H1 (cell line): ENCODE measurements around the gene TAS1R1. TPM values are rescaled to one million over a fixed set of nuclear protein-coding genes. Genes with fewer than 3 reads are reported as not detected.

Experiments used
- CTCF ChIA-PET: fragments of 300-600 bp; sonication (Branson Sonifier 250); formaldehyde crosslinking; loops from one replicate; lab custom pipeline; 2021; ENCODE audit not compliant: partially characterized antibody; lab: Charles Lee
- POLR2A ChIA-PET: fragments of 300-600 bp; sonication (Branson Sonifier 250); formaldehyde crosslinking; loops from one replicate; lab custom pipeline; 2021; ENCODE audit warnings: inconsistent platforms; ENCODE audit not compliant: partially characterized antibody; lab: Charles Lee
- DNase-seq, 2 experiments: peaks; one replicate each; pipeline versions ENCODE4 v3.0.0 to v3.0.0-alpha.2; 2010 to 2022; ENCODE audit warnings: low spot score in 2 of 2, low read depth in 1 of 2, mixed read lengths in 1 of 2
- FAIRE-seq: peaks from 2 replicates; lab custom pipeline; 2011; peaks lifted over from hg19 to GRCh38; lab: Jason Lieb, UNC
- H2AFZ ChIP-seq: 2 replicates; pipeline ENCODE4 v1.8.1; 2012; ENCODE audit warnings: low read length, inconsistent platforms
- H2AK5ac ChIP-seq: 2 replicates; pipeline ENCODE4 v1.6.1; 2013; ENCODE audit warnings: low read depth, low read length
- H2BK120ac ChIP-seq: replicated peaks from 2 replicates; pipeline ENCODE3; 2013; ENCODE audit warnings: low read depth, low read length, inconsistent platforms
- H2BK12ac ChIP-seq: 2 replicates; pipeline ENCODE4 v1.6.1; 2013; ENCODE audit warnings: low read depth, low read length
- H2BK15ac ChIP-seq: 2 replicates; pipeline ENCODE4 v1.6.1; 2013; ENCODE audit warnings: low read length
- H2BK20ac ChIP-seq: 2 replicates; pipeline ENCODE4 v1.6.1; 2013; ENCODE audit warnings: low read length
- H2BK5ac ChIP-seq: 2 replicates; pipeline ENCODE4 v1.6.1; 2013; ENCODE audit warnings: low read depth, low read length
- H3K14ac ChIP-seq: 2 replicates; pipeline ENCODE4 v1.6.1; 2013; ENCODE audit warnings: inconsistent platforms; ENCODE audit not compliant: insufficient read length
- H3K18ac ChIP-seq: 2 replicates; pipeline ENCODE4 v1.6.1; 2013; ENCODE audit warnings: low read length; ENCODE audit errors: extremely low read depth
- H3K23ac ChIP-seq: 2 replicates; pipeline ENCODE4 v1.6.1; 2013; ENCODE audit warnings: inconsistent platforms; ENCODE audit not compliant: insufficient read length
- H3K23me2 ChIP-seq: 2 replicates; pipeline ENCODE4 v1.6.1; 2013; ENCODE audit warnings: low read depth, low read length
- H3K27ac ChIP-seq: 2 replicates; pipeline ENCODE4 v1.6.1; 2011; ENCODE audit warnings: low read depth, low read length, inconsistent platforms
- H3K27me3 ChIP-seq, 4 experiments: replicated peaks in 1 of 4; 1 replicate in 1 of 4; 2 replicates in 3 of 4; pipeline versions ENCODE4 v1.6.1 to v1.8.1; 2011 to 2013; ENCODE audit warnings: low read length in 3 of 4, mild to moderate bottlenecking in 3 of 4, inconsistent platforms in 2 of 4, mixed read lengths in 2 of 4, moderate library complexity in 1 of 4; ENCODE audit not compliant: control insufficient read depth in 3 of 4, insufficient read depth in 3 of 4; ENCODE audit errors: extremely low read depth in 1 of 4
- H3K36me3 ChIP-seq, 4 experiments: 2 replicates each; pipeline versions ENCODE4 v1.6.1 to v1.8.1; 2011 to 2013; ENCODE audit warnings: mild to moderate bottlenecking in 4 of 4, low read length in 3 of 4, moderate library complexity in 2 of 4, control low read depth in 1 of 4, inconsistent platforms in 1 of 4; ENCODE audit not compliant: insufficient read depth in 4 of 4, control insufficient read depth in 2 of 4
- H3K4ac ChIP-seq: replicated peaks from 2 replicates; pipeline ENCODE3; 2013; ENCODE audit warnings: low read length, low read depth, mixed read lengths, inconsistent platforms; ENCODE audit not compliant: insufficient read length
- H3K4me1 ChIP-seq, 4 experiments: replicated peaks in 1 of 4; 1 replicate in 1 of 4; 2 replicates in 3 of 4; pipeline versions ENCODE4 v1.6.1 to v1.8.1; 2011 to 2013; ENCODE audit warnings: low read length in 3 of 4, inconsistent platforms in 2 of 4, mixed read lengths in 1 of 4; ENCODE audit not compliant: insufficient read depth in 4 of 4, control insufficient read depth in 3 of 4
- H3K4me2 ChIP-seq, 2 experiments: 2 replicates each; pipeline versions ENCODE4 v1.6.1 to v1.8.1; 2011 to 2013; ENCODE audit warnings: low read depth in 2 of 2, low read length in 2 of 2, control low read depth in 1 of 2, inconsistent platforms in 1 of 2, mild to moderate bottlenecking in 1 of 2; ENCODE audit not compliant: insufficient read depth in 1 of 2
- H3K4me3 ChIP-seq, 4 experiments: fragments of 200-600, 300-600 bp in 1 of 4; sonication (generic), shearing (Covaris generic), sonication (Bioruptor Twin) in 1 of 4; 2 replicates each; pipeline versions ENCODE4 v1.5.1 to v1.8.1; 2011 to 2016; ENCODE audit warnings: low read length in 4 of 4, low read depth in 3 of 4, control low read depth in 2 of 4, inconsistent platforms in 2 of 4, mild to moderate bottlenecking in 2 of 4, mixed read lengths in 1 of 4, moderate library complexity in 1 of 4; ENCODE audit not compliant: insufficient read depth in 2 of 4; ENCODE audit errors: extremely low read depth in 1 of 4
- H3K56ac ChIP-seq: replicated peaks from 2 replicates; pipeline ENCODE3; 2013; ENCODE audit warnings: low read depth, mild to moderate bottlenecking, mixed read lengths, low read length, inconsistent platforms; ENCODE audit not compliant: insufficient read length
- H3K79me1 ChIP-seq: 2 replicates; pipeline ENCODE4 v1.6.1; 2013; ENCODE audit warnings: low read depth, low read length, control low read depth
- H3K79me2 ChIP-seq, 2 experiments: 2 replicates each; pipeline versions ENCODE4 v1.6.1 to v1.8.1; 2012 to 2013; ENCODE audit warnings: low read length in 2 of 2, mild to moderate bottlenecking in 2 of 2, inconsistent platforms in 1 of 2; ENCODE audit not compliant: insufficient read depth in 2 of 2, control insufficient read depth in 1 of 2
- H3K9ac ChIP-seq, 4 experiments: replicated peaks in 1 of 4; 1 replicate in 1 of 4; 2 replicates in 3 of 4; pipeline versions ENCODE4 v1.6.1 to v1.8.1; 2011 to 2013; ENCODE audit warnings: low read depth in 3 of 4, low read length in 3 of 4, control low read depth in 2 of 4, mild to moderate bottlenecking in 2 of 4, moderate library complexity in 2 of 4, inconsistent platforms in 1 of 4; ENCODE audit errors: extremely low read depth in 1 of 4
- H3K9me3 ChIP-seq, 2 experiments: 2 replicates each; pipeline versions ENCODE4 v1.6.1 to v1.8.1; 2012 to 2013; ENCODE audit warnings: mild to moderate bottlenecking in 2 of 2, moderate library complexity in 2 of 2, control low read depth in 1 of 2, inconsistent platforms in 1 of 2, low read depth in 1 of 2, low read length in 1 of 2, mixed read lengths in 1 of 2; ENCODE audit not compliant: insufficient read depth in 2 of 2
- H4K20me1 ChIP-seq, 2 experiments: replicated peaks in 1 of 2; 2 replicates each; pipeline versions ENCODE3 to v1.8.1; 2011 to 2013; ENCODE audit warnings: inconsistent platforms in 2 of 2, low read length in 2 of 2, mild to moderate bottlenecking in 1 of 2; ENCODE audit not compliant: insufficient read depth in 2 of 2, control insufficient read depth in 1 of 2
- H4K5ac ChIP-seq: 2 replicates; pipeline ENCODE4 v1.6.1; 2013; ENCODE audit warnings: low read length, low read depth, mixed read lengths, inconsistent platforms; ENCODE audit not compliant: insufficient read length
- H4K8ac ChIP-seq: 2 replicates; pipeline ENCODE4 v1.8.0; 2013; ENCODE audit warnings: mild to moderate bottlenecking, moderate library complexity, low read length, inconsistent platforms; ENCODE audit not compliant: insufficient read depth; ENCODE audit errors: extremely low read depth
- H4K91ac ChIP-seq: replicated peaks from 2 replicates; pipeline ENCODE3; 2013; ENCODE audit warnings: low read length, mixed read lengths, inconsistent platforms; ENCODE audit not compliant: insufficient read length
- CBX5 ChIP-seq: fragments of 300-800, 300-1000 bp; sonication (generic); IDR thresholded peaks from 2 replicates; pipeline ENCODE4 v1.7.1; 2016; ENCODE audit warnings: antibody characterized with exemption, low read length, low read depth
- CEBPB ChIP-seq: IDR thresholded peaks from 2 replicates; pipeline ENCODE4 v1.6.1; 2012; ENCODE audit warnings: low read depth, low read length
- KDM5A ChIP-seq: fragments of 200-600 bp; IDR thresholded peaks from 2 replicates; pipeline ENCODE4 v1.7.1; 2012; ENCODE audit warnings: mild to moderate bottlenecking, low read length, inconsistent platforms, mixed read lengths
- RXRA ChIP-seq: IDR thresholded peaks from 2 replicates; pipeline ENCODE4 v1.6.1; 2011; ENCODE audit warnings: low read depth, mild to moderate bottlenecking, low read length, moderate library complexity; ENCODE audit not compliant: insufficient read depth
- SIX5 ChIP-seq: IDR thresholded peaks from 2 replicates; pipeline ENCODE4 v1.6.1; 2011; ENCODE audit warnings: mild to moderate bottlenecking, low read depth, low read length
- SRF ChIP-seq: IDR thresholded peaks from 2 replicates; pipeline ENCODE4 v1.6.1; 2011; ENCODE audit warnings: mild to moderate bottlenecking, low read depth, low read length, moderate library complexity
- TAF1 ChIP-seq: IDR thresholded peaks from 2 replicates; pipeline ENCODE4 v1.6.1; 2011; ENCODE audit warnings: mild to moderate bottlenecking, low read depth, low read length
- TAF7 ChIP-seq: optimal IDR thresholded peaks from 2 replicates; pipeline ENCODE3; 2011; ENCODE audit warnings: low read depth, mild to moderate bottlenecking, inconsistent platforms, low read length, moderate library complexity, borderline replicate concordance
- TCF12 ChIP-seq: IDR thresholded peaks from 2 replicates; pipeline ENCODE4 v1.6.1; 2011; ENCODE audit warnings: low read depth, mild to moderate bottlenecking, low read length
- USF2 ChIP-seq: IDR thresholded peaks from 2 replicates; pipeline ENCODE4 v1.6.1; 2011; ENCODE audit warnings: low read length, improper control_type of control experiment
- WGBS, 2 experiments: shearing (Covaris generic) in 1 of 2; methylation state at CpG; one replicate each; pipeline versions ENCODE4 v1.1.6 to v1.1.7; 2013 to 2015; ENCODE audit warnings: low lambda C conversion rate in 2 of 2, mixed read lengths in 2 of 2, inconsistent platforms in 1 of 2, low coverage in 1 of 2, missing lambda C conversion rate in 1 of 2; ENCODE audit not compliant: insufficient replicate concordance in 2 of 2, insufficient coverage in 1 of 2, insufficient read length in 1 of 2; ENCODE audit errors: extremely low coverage in 1 of 2, missing lambda C conversion rate in 1 of 2; 5-methylcytosine and 5-hydroxymethylcytosine counted together
- polyA plus RNA-seq, 7 experiments: library from polyadenylated mRNA; depleted of rRNA in 3 of 7; stranded (reverse) in 5 of 7; unstranded in 2 of 7; fragments of >200 nt in 5 of 7; fragments of 200-250 nt in 2 of 7; gene quantifications; 1 replicate in 5 of 7; 2 replicates in 1 of 7; 4 replicates in 1 of 7; pipeline versions ENCODE4 v1.2.1 to v1.2.3, GENCODE V29; 2011 to 2013; ENCODE audit warnings: missing spikeins in 2 of 7, mixed read lengths in 2 of 7
- total RNA-seq: library from RNA; stranded (reverse); fragmentation: NEBNext Ultra II Directional; extraction: Animal tissue kit (Norgen Biotek cat#: 25700); gene quantifications from 2 replicates; pipeline ENCODE4 v1.2.1, GENCODE V29; 2021

Gene TAS1R1
- total and polyA plus RNA-seq, 2 of the 8 experiments (the other 6 are each of a cell fraction or from before 2014, with no cell fraction given), result 0.26 TPM; not detected in 1

GRCh38 chr1:6579374-6580118 is 24.4 kb downstream of the TAS1R1 start, which contains the start of gene ZBTB48:
TSS of gene ZBTB48 (plus strand) at chr1:6579994. CDS start at chr1:6580610, 616 bp downstream.
- H3K27ac ChIP-seq, result peak within 1 kb of the TSS; percentile 6; the same call in 1 of the 2 replicates
- H3K18ac ChIP-seq, result peak within 1 kb of the TSS; percentile 15; the same call in 1 of the 2 replicates
- WGBS, 2 experiments, result 34% methylated on average over 41 of the region's 58 CpGs; no CpG with 5 or more reads in 1 of the 2 experiments
- TF ChIP-seq KDM5A (no peak), CEBPB (no peak), TCF12 (no peak), SRF (no peak), TAF7 (no peak), TAF1 (peak; percentile 62), CBX5 (no peak), USF2 (no peak), RXRA (no peak), SIX5 (no peak)

More at GRCh38 chr1:6579374-6580118, 24.4 kb downstream of the TAS1R1 start, which contains the start of gene ZBTB48:
- Histone ChIP-seq H4K5ac (peak within 1 kb of the TSS; percentile 7), H3K27me3 (no peaks in the 10 kb centered on the region; a peak in 2 of 7 replicates), H3K79me1 (peaks cover 5% of the 10 kb centered on the region), H3K4me3 (peak within 1 kb of the TSS; percentile 66 to 75 (median 72)), H2BK5ac (peak within 1 kb of the TSS; percentile 76; the same call in 1 of the 2 replicates), H3K36me3 (no peaks in the 10 kb centered on the region), H3K9me3 (no peaks in the 10 kb centered on the region), H2BK20ac (no peak within 1 kb of the TSS), H4K8ac (peak within 1 kb of the TSS; percentile 72), H4K91ac (peak within 1 kb of the TSS; percentile 52), H2BK120ac (no peak within 1 kb of the TSS), H3K4ac (peak within 1 kb of the TSS; percentile 44), H3K4me1 (peaks cover 0 to 17% (median 13%) of the 10 kb centered on the region in 4 experiments; a peak in 6 of 7 replicates), H3K9ac (peak within 1 kb of the TSS; percentile 26 to 60 (median 54); a peak in 6 of 7 replicates), H4K20me1 (peaks cover 0 to 15% of the 10 kb centered on the region in 2 experiments), H3K14ac (no peak within 1 kb of the TSS), H2AFZ (peak within 1 kb of the TSS; percentile 34; the same call in 1 of the 2 replicates), H3K4me2 (peak within 1 kb of the TSS; percentile 87 to 93), H3K23ac (no peak within 1 kb of the TSS), H3K56ac (no peak within 1 kb of the TSS), H2BK12ac (peak within 1 kb of the TSS; percentile 32), H3K23me2 (peaks cover 5% of the 10 kb centered on the region), H2BK15ac (peak within 1 kb of the TSS; percentile 24; the same call in 1 of the 2 replicates), H3K79me2 (peaks cover 0 to 13% of the 10 kb centered on the region in 2 experiments; a peak in 1 of 4 replicates), H2AK5ac (peak within 1 kb of the TSS; percentile 68)
- DNase-seq, result peak; percentile 82 to 96
- POLR2A ChIA-PET, result interaction anchor here (1.2 to 17.4 kb wide), 6 partner anchors 8 to 27 kb away, joined by 3 to 196 read pairs (median 4); partner anchors contain the start of gene KLHL21
- FAIRE-seq, result peak; percentile 73
- CTCF ChIA-PET, result interaction anchor here (1.1 to 4.3 kb wide), 7 partner anchors 13 to 156 kb away, joined by 3 to 23 read pairs (median 4); partner anchors contain the start of genes NOL9 and TAS1R1
